HL-60 (cell line): ENCODE measurements around the gene PNCK.

Source experiments
- POLR2AphosphoS5 ChIP-seq: IDR thresholded peaks from 2 replicates; pipeline ENCODE4 v1.6.1; 2012; ENCODE audit warnings: low read depth
- TF ChIP-seq, protein P1 (sequence below): IDR thresholded peaks from one replicate; pipeline ENCODE4 v1.5.1; 2011; ENCODE audit warnings: low read length, control low read depth, inconsistent platforms; ENCODE audit not compliant: insufficient read depth

DNA sequence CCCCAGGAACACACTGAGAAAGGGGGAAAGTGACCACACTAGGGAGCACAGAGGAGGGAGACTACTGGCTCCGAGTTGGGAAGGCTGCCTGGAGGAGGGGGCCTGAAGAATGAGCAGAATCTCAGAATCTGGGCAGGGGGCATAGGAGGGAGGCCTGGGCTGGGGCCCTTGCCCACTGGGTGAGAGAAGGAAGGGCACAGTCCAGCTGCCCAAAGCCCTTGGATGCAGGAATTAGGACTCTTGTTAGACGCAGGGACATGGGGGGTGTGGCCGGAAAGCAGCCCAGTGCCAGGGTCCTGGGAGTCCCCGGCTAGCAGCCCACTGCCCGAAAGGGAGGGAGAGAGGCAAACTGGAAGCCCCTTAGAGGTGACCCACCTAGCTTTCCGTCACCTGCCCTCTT lies 28.5 kb downstream of the PNCK start:
- TF ChIP-seq POLR2AphosphoS5: no peak
- TF ChIP-seq, protein P1, sequence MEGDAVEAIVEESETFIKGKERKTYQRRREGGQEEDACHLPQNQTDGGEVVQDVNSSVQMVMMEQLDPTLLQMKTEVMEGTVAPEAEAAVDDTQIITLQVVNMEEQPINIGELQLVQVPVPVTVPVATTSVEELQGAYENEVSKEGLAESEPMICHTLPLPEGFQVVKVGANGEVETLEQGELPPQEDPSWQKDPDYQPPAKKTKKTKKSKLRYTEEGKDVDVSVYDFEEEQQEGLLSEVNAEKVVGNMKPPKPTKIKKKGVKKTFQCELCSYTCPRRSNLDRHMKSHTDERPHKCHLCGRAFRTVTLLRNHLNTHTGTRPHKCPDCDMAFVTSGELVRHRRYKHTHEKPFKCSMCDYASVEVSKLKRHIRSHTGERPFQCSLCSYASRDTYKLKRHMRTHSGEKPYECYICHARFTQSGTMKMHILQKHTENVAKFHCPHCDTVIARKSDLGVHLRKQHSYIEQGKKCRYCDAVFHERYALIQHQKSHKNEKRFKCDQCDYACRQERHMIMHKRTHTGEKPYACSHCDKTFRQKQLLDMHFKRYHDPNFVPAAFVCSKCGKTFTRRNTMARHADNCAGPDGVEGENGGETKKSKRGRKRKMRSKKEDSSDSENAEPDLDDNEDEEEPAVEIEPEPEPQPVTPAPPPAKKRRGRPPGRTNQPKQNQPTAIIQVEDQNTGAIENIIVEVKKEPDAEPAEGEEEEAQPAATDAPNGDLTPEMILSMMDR: no peak
